H1 (cell line): ENCODE data around the gene EHD4. TPM values are rescaled to one million over a fixed set of nuclear protein-coding genes. Genes with fewer than 3 reads are reported as not detected.

ENCODE experiments used
- CTCF ChIA-PET: fragments of 300-600 bp; sonication (Branson Sonifier 250); formaldehyde crosslinking; loops from one replicate; lab custom pipeline; 2021; ENCODE audit not compliant: partially characterized antibody; lab: Charles Lee
- POLR2A ChIA-PET: fragments of 300-600 bp; sonication (Branson Sonifier 250); formaldehyde crosslinking; loops from one replicate; lab custom pipeline; 2021; ENCODE audit warnings: inconsistent platforms; ENCODE audit not compliant: partially characterized antibody; lab: Charles Lee
- DNase-seq, 2 experiments: peaks; one replicate each; pipeline versions ENCODE4 v3.0.0 to v3.0.0-alpha.2; 2010 to 2022; ENCODE audit warnings: low spot score in 2 of 2, low read depth in 1 of 2, mixed read lengths in 1 of 2
- FAIRE-seq: peaks from 2 replicates; lab custom pipeline; 2011; peaks lifted over from hg19 to GRCh38; lab: Jason Lieb, UNC
- H2AFZ ChIP-seq: 2 replicates; pipeline ENCODE4 v1.8.1; 2012; ENCODE audit warnings: low read length, inconsistent platforms
- H2AK5ac ChIP-seq: 2 replicates; pipeline ENCODE4 v1.6.1; 2013; ENCODE audit warnings: low read depth, low read length
- H2BK120ac ChIP-seq: replicated peaks from 2 replicates; pipeline ENCODE3; 2013; ENCODE audit warnings: low read depth, low read length, inconsistent platforms
- H2BK12ac ChIP-seq: 2 replicates; pipeline ENCODE4 v1.6.1; 2013; ENCODE audit warnings: low read depth, low read length
- H2BK15ac ChIP-seq: 2 replicates; pipeline ENCODE4 v1.6.1; 2013; ENCODE audit warnings: low read length
- H2BK20ac ChIP-seq: 2 replicates; pipeline ENCODE4 v1.6.1; 2013; ENCODE audit warnings: low read length
- H2BK5ac ChIP-seq: 2 replicates; pipeline ENCODE4 v1.6.1; 2013; ENCODE audit warnings: low read depth, low read length
- H3K14ac ChIP-seq: 2 replicates; pipeline ENCODE4 v1.6.1; 2013; ENCODE audit warnings: inconsistent platforms; ENCODE audit not compliant: insufficient read length
- H3K18ac ChIP-seq: 2 replicates; pipeline ENCODE4 v1.6.1; 2013; ENCODE audit warnings: low read length; ENCODE audit errors: extremely low read depth
- H3K23ac ChIP-seq: 2 replicates; pipeline ENCODE4 v1.6.1; 2013; ENCODE audit warnings: inconsistent platforms; ENCODE audit not compliant: insufficient read length
- H3K23me2 ChIP-seq: 2 replicates; pipeline ENCODE4 v1.6.1; 2013; ENCODE audit warnings: low read depth, low read length
- H3K27ac ChIP-seq: 2 replicates; pipeline ENCODE4 v1.6.1; 2011; ENCODE audit warnings: low read depth, low read length, inconsistent platforms
- H3K27me3 ChIP-seq, 4 experiments: replicated peaks in 1 of 4; 1 replicate in 1 of 4; 2 replicates in 3 of 4; pipeline versions ENCODE4 v1.6.1 to v1.8.1; 2011 to 2013; ENCODE audit warnings: low read length in 3 of 4, mild to moderate bottlenecking in 3 of 4, inconsistent platforms in 2 of 4, mixed read lengths in 2 of 4, moderate library complexity in 1 of 4; ENCODE audit not compliant: control insufficient read depth in 3 of 4, insufficient read depth in 3 of 4; ENCODE audit errors: extremely low read depth in 1 of 4
- H3K36me3 ChIP-seq, 4 experiments: 2 replicates each; pipeline versions ENCODE4 v1.6.1 to v1.8.1; 2011 to 2013; ENCODE audit warnings: mild to moderate bottlenecking in 4 of 4, low read length in 3 of 4, moderate library complexity in 2 of 4, control low read depth in 1 of 4, inconsistent platforms in 1 of 4; ENCODE audit not compliant: insufficient read depth in 4 of 4, control insufficient read depth in 2 of 4
- H3K4ac ChIP-seq: replicated peaks from 2 replicates; pipeline ENCODE3; 2013; ENCODE audit warnings: low read length, low read depth, mixed read lengths, inconsistent platforms; ENCODE audit not compliant: insufficient read length
- H3K4me1 ChIP-seq, 4 experiments: replicated peaks in 1 of 4; 1 replicate in 1 of 4; 2 replicates in 3 of 4; pipeline versions ENCODE4 v1.6.1 to v1.8.1; 2011 to 2013; ENCODE audit warnings: low read length in 3 of 4, inconsistent platforms in 2 of 4, mixed read lengths in 1 of 4; ENCODE audit not compliant: insufficient read depth in 4 of 4, control insufficient read depth in 3 of 4
- H3K4me2 ChIP-seq, 2 experiments: 2 replicates each; pipeline versions ENCODE4 v1.6.1 to v1.8.1; 2011 to 2013; ENCODE audit warnings: low read depth in 2 of 2, low read length in 2 of 2, control low read depth in 1 of 2, inconsistent platforms in 1 of 2, mild to moderate bottlenecking in 1 of 2; ENCODE audit not compliant: insufficient read depth in 1 of 2
- H3K4me3 ChIP-seq, 4 experiments: fragments of 200-600, 300-600 bp in 1 of 4; sonication (generic), shearing (Covaris generic), sonication (Bioruptor Twin) in 1 of 4; 2 replicates each; pipeline versions ENCODE4 v1.5.1 to v1.8.1; 2011 to 2016; ENCODE audit warnings: low read length in 4 of 4, low read depth in 3 of 4, control low read depth in 2 of 4, inconsistent platforms in 2 of 4, mild to moderate bottlenecking in 2 of 4, mixed read lengths in 1 of 4, moderate library complexity in 1 of 4; ENCODE audit not compliant: insufficient read depth in 2 of 4; ENCODE audit errors: extremely low read depth in 1 of 4
- H3K56ac ChIP-seq: replicated peaks from 2 replicates; pipeline ENCODE3; 2013; ENCODE audit warnings: low read depth, mild to moderate bottlenecking, mixed read lengths, low read length, inconsistent platforms; ENCODE audit not compliant: insufficient read length
- H3K79me1 ChIP-seq: 2 replicates; pipeline ENCODE4 v1.6.1; 2013; ENCODE audit warnings: low read depth, low read length, control low read depth
- H3K79me2 ChIP-seq, 2 experiments: 2 replicates each; pipeline versions ENCODE4 v1.6.1 to v1.8.1; 2012 to 2013; ENCODE audit warnings: low read length in 2 of 2, mild to moderate bottlenecking in 2 of 2, inconsistent platforms in 1 of 2; ENCODE audit not compliant: insufficient read depth in 2 of 2, control insufficient read depth in 1 of 2
- H3K9ac ChIP-seq, 4 experiments: replicated peaks in 1 of 4; 1 replicate in 1 of 4; 2 replicates in 3 of 4; pipeline versions ENCODE4 v1.6.1 to v1.8.1; 2011 to 2013; ENCODE audit warnings: low read depth in 3 of 4, low read length in 3 of 4, control low read depth in 2 of 4, mild to moderate bottlenecking in 2 of 4, moderate library complexity in 2 of 4, inconsistent platforms in 1 of 4; ENCODE audit errors: extremely low read depth in 1 of 4
- H3K9me3 ChIP-seq, 2 experiments: 2 replicates each; pipeline versions ENCODE4 v1.6.1 to v1.8.1; 2012 to 2013; ENCODE audit warnings: mild to moderate bottlenecking in 2 of 2, moderate library complexity in 2 of 2, control low read depth in 1 of 2, inconsistent platforms in 1 of 2, low read depth in 1 of 2, low read length in 1 of 2, mixed read lengths in 1 of 2; ENCODE audit not compliant: insufficient read depth in 2 of 2
- H4K20me1 ChIP-seq, 2 experiments: replicated peaks in 1 of 2; 2 replicates each; pipeline versions ENCODE3 to v1.8.1; 2011 to 2013; ENCODE audit warnings: inconsistent platforms in 2 of 2, low read length in 2 of 2, mild to moderate bottlenecking in 1 of 2; ENCODE audit not compliant: insufficient read depth in 2 of 2, control insufficient read depth in 1 of 2
- H4K5ac ChIP-seq: 2 replicates; pipeline ENCODE4 v1.6.1; 2013; ENCODE audit warnings: low read length, low read depth, mixed read lengths, inconsistent platforms; ENCODE audit not compliant: insufficient read length
- H4K8ac ChIP-seq: 2 replicates; pipeline ENCODE4 v1.8.0; 2013; ENCODE audit warnings: mild to moderate bottlenecking, moderate library complexity, low read length, inconsistent platforms; ENCODE audit not compliant: insufficient read depth; ENCODE audit errors: extremely low read depth
- H4K91ac ChIP-seq: replicated peaks from 2 replicates; pipeline ENCODE3; 2013; ENCODE audit warnings: low read length, mixed read lengths, inconsistent platforms; ENCODE audit not compliant: insufficient read length
- CTBP2 ChIP-seq: IDR thresholded peaks from 2 replicates; pipeline ENCODE4 v1.7.0; 2011; ENCODE audit warnings: borderline replicate concordance, mild to moderate bottlenecking, moderate library complexity, mixed read lengths, low read length; ENCODE audit not compliant: insufficient read depth, insufficient read length
- FOSL1 ChIP-seq: IDR thresholded peaks from 2 replicates; pipeline ENCODE4 v1.6.1; 2011; ENCODE audit warnings: mild to moderate bottlenecking, low read depth, low read length, moderate library complexity; ENCODE audit not compliant: insufficient read depth
- SP2 ChIP-seq: IDR thresholded peaks from 2 replicates; pipeline ENCODE4 v1.6.1; 2012; ENCODE audit warnings: mild to moderate bottlenecking, low read length, inconsistent platforms
- TCF12 ChIP-seq: IDR thresholded peaks from 2 replicates; pipeline ENCODE4 v1.6.1; 2011; ENCODE audit warnings: low read depth, mild to moderate bottlenecking, low read length
- WGBS, 2 experiments: shearing (Covaris generic) in 1 of 2; methylation state at CpG; one replicate each; pipeline versions ENCODE4 v1.1.6 to v1.1.7; 2013 to 2015; ENCODE audit warnings: low lambda C conversion rate in 2 of 2, mixed read lengths in 2 of 2, inconsistent platforms in 1 of 2, low coverage in 1 of 2, missing lambda C conversion rate in 1 of 2; ENCODE audit not compliant: insufficient replicate concordance in 2 of 2, insufficient coverage in 1 of 2, insufficient read length in 1 of 2; ENCODE audit errors: extremely low coverage in 1 of 2, missing lambda C conversion rate in 1 of 2; 5-methylcytosine and 5-hydroxymethylcytosine counted together
- polyA plus RNA-seq, 7 experiments: library from polyadenylated mRNA; depleted of rRNA in 3 of 7; stranded (reverse) in 5 of 7; unstranded in 2 of 7; fragments of >200 nt in 5 of 7; fragments of 200-250 nt in 2 of 7; gene quantifications; 1 replicate in 5 of 7; 2 replicates in 1 of 7; 4 replicates in 1 of 7; pipeline versions ENCODE4 v1.2.1 to v1.2.3, GENCODE V29; 2011 to 2013; ENCODE audit warnings: missing spikeins in 2 of 7, mixed read lengths in 2 of 7
- total RNA-seq: library from RNA; stranded (reverse); fragmentation: NEBNext Ultra II Directional; extraction: Animal tissue kit (Norgen Biotek cat#: 25700); gene quantifications from 2 replicates; pipeline ENCODE4 v1.2.1, GENCODE V29; 2021
- TF ChIP-seq, protein P1 (sequence below): IDR thresholded peaks from 2 replicates; pipeline ENCODE4 v1.6.1; 2012; ENCODE audit warnings: inconsistent platforms

The EHD4 gene
- total and polyA plus RNA-seq, 2 of the 8 experiments (the other 6 are each of a cell fraction or from before 2014, with no cell fraction given), result 17.5 to 24.5 TPM

DNA sequence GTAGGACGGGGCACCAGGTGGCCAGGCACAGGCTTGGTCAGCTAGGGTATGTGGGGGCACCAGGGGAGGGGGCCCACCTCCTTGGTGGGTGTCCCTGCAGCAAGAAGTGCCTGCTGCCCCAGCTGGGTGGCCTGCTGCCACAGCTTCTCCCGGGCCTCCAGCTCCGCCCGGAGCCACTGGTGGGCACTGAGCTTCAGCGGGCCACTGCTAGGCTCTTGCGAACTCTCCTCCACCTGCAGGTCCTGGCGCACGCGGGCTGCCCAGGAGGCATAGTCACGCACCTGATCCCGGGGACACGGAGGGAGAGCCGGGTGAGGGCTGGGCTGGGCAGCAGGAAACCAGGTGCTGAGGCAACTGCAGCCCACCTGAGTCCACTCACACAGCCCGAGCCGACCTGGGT is 104.0 kb downstream of the EHD4 start:
- Histone ChIP-seq H3K27me3 (no peaks in the 10 kb centered on the region), H3K27ac (no peak overlapping the region), H3K36me3 (no peaks in the 10 kb centered on the region), H3K79me1 (no peaks in the 10 kb centered on the region), H3K4me1 (peaks cover 0 to 3% (median 2%) of the 10 kb centered on the region in 4 experiments; a peak in 3 of 7 replicates), H3K4me3 (no peak overlapping the region), H3K9ac (no peak overlapping the region), H2BK120ac (no peak overlapping the region), H2BK5ac (no peak overlapping the region), H2BK20ac (no peak overlapping the region), H3K56ac (no peak overlapping the region), H3K14ac (no peak overlapping the region), H3K23me2 (no peaks in the 10 kb centered on the region), H3K4me2 (no peak overlapping the region), H3K4ac (no peak overlapping the region), H4K20me1 (peaks cover 0 to 2% of the 10 kb centered on the region in 2 experiments), H3K9me3 (no peaks in the 10 kb centered on the region), H2AFZ (no peak overlapping the region), H4K8ac (no peak overlapping the region; the same call in 1 of the 2 replicates), H3K23ac (no peak overlapping the region), H2BK15ac (no peak overlapping the region), H2BK12ac (no peak overlapping the region), H3K79me2 (no peaks in the 10 kb centered on the region), H4K91ac (no peak overlapping the region), H4K5ac (no peak overlapping the region), H3K18ac (no peak overlapping the region), H2AK5ac (no peak overlapping the region)
- ChIA-PET CTCF (interaction anchor here (0.7 to 4.1 kb wide), 6 partner anchors 10 to 36 kb away, joined by 3 to 22 read pairs (median 4); no protein-coding TSS in a partner anchor), POLR2A (interaction anchor here (1.0 kb wide), 1 partner anchor 13 kb away, joined by 5 read pairs; no protein-coding TSS in a partner anchor)
- FAIRE-seq (no peak), DNase-seq (no peak)
- WGBS, 2 experiments, result 91% methylated on average over 11 of the region's 15 CpGs; no CpG with 5 or more reads in 1 of the 2 experiments
- TF ChIP-seq SP2, result no peak
- no peak for TF ChIP-seq CTBP2
- TF ChIP-seq, protein P1, sequence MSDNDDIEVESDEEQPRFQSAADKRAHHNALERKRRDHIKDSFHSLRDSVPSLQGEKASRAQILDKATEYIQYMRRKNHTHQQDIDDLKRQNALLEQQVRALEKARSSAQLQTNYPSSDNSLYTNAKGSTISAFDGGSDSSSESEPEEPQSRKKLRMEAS, result no peak
- TF ChIP-seq FOSL1, result no peak
- no peak for TF ChIP-seq TCF12
